ENCODE data around the gene GGA2. TPM values are rescaled to one million over a fixed set of nuclear protein-coding genes. Genes with fewer than 3 reads are reported as not detected.
"Not testable (repeated sequence)": the region's sequence is repeated elsewhere in the genome, so short reads cannot be mapped to it uniquely, and the experiment has no call there.

Gene GGA2
- total RNA-seq, 4 donors from 2014 or later, result 13.8 to 254 (median 54.7) TPM

DNA sequence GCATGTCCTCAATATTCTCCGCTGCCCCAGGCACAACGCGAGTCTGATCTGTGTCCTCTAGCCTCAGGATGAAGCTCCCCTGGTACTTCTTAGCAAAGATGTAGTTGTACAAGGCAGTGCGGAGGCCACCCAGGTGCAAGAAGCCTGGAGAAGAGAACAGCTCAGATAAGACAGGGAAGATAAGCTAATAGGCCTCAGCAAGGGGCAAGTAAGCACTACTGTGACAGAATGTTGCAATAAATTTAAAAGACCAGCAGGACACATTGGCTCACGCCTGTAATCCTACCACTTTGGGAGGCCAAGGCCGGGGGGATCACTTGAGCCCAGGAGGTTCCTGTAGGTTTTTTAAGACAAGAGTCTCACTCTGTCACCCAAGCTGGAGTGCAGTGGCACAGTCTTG is 41.9 kb upstream of the GGA2 start:
- DNase-seq, result no peak
- Histone ChIP-seq H3K9me3 (no peaks in the 10 kb centered on the region), H3K4me3 (no peak overlapping the region), H3K4me1 (peaks cover 0 to 11% (median 0%) of the 10 kb centered on the region in 4 donors), H3K36me3 (peaks cover 0 to 47% (median 0%) of the 10 kb centered on the region in 3 donors), H3K27me3 (no peaks in the 10 kb centered on the region), H3K27ac (no peak overlapping the region)
- TF ChIP-seq CTCF (IDR thresholded peaks at IDR 0.05) (no peak), POLR2A (IDR thresholded peaks at IDR 0.05) (no peak)

DNA sequence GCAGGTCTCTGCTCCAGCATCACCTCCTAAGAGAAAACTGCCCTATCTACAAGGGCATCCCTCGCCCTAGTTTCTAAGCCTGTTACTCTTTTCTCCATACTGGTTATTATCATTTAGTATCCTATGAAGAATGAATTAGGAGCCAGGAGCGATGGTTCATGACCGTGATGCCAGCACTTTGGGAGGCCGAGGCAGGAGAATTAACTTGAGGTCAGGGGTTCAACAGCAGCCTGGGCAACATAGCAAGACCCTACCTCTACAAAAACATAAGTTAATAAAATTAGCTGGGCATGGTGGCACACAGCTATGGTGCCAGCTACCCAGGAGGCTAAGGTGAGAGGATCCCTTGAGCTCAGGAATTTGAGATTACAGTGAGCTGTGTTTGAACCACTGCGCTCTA is 39.6 kb upstream of the GGA2 start:
- no peak for TF ChIP-seq CTCF (IDR thresholded peaks at IDR 0.05)
- no peak for TF ChIP-seq POLR2A (IDR thresholded peaks at IDR 0.05)
- H3K9me3 ChIP-seq, result no peaks in the 10 kb centered on the region
- no peak for DNase-seq
- H3K27me3 ChIP-seq, result no peaks in the 10 kb centered on the region
- H3K4me3 ChIP-seq, result no peak overlapping the region
- H3K27ac ChIP-seq, result no peak overlapping the region
- no peaks in the 10 kb centered on the region for H3K4me1 ChIP-seq
- H3K36me3 ChIP-seq, result peaks cover 0 to 66% (median 0%) of the 10 kb centered on the region in 3 donors

DNA sequence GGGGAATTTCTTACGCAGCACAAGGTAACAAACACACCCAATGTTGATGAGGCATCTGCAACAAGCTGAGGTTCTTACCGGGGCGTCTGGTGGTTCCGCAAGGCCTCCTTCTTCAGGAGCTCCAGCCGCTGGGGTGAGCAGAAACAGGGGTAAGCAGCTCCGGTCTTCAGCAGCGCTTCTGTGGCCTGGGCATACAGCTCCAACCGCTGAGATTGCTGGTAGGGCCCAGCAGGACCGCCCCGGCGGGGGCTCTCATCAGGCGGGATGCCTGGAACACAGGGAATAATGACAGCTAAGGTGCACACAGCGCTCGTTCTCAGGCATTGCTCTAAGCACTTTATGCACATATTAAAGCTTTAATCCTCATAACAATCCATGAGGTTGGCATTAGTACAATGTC is 34.1 kb upstream of the GGA2 start:
- Histone ChIP-seq H3K4me1 (no peaks in the 10 kb centered on the region), H3K9me3 (no peaks in the 10 kb centered on the region), H3K27me3 (no peaks in the 10 kb centered on the region), H3K36me3 (peaks cover 0 to 73% (median 0%) of the 10 kb centered on the region in 3 donors), H3K27ac (no peak overlapping the region), H3K4me3 (no peak overlapping the region)
- TF ChIP-seq CTCF (IDR thresholded peaks at IDR 0.05) (no peak), POLR2A (IDR thresholded peaks at IDR 0.05) (no peak)
- DNase-seq, result no peak

- not testable (repeated sequence) for H3K27me3 ChIP-seq, H3K9me3 ChIP-seq, H3K27ac ChIP-seq, H3K4me3 ChIP-seq, H3K4me1 ChIP-seq, DNase-seq
- peaks cover 0 to 47% (median 0%) of the 10 kb centered on the region in 3 donors for H3K36me3 ChIP-seq
Observed at GRCh38 chr16:23540817-23541178, 30.5 kb upstream of the GGA2 start.

GRCh38 chr16:23539984-23540816 is 29.9 kb upstream of the GGA2 start:
- Histone ChIP-seq H3K27ac (no peak overlapping the region), H3K9me3 (no peaks in the 10 kb centered on the region), H3K4me3 (no peak overlapping the region), H3K4me1 (no peaks in the 10 kb centered on the region), H3K27me3 (no peaks in the 10 kb centered on the region), H3K36me3 (peaks cover 0 to 47% (median 0%) of the 10 kb centered on the region in 3 donors)
- no peak for TF ChIP-seq CTCF (IDR thresholded peaks at IDR 0.05)
- no peak for TF ChIP-seq POLR2A (IDR thresholded peaks at IDR 0.05)
- no peak for DNase-seq

DNA sequence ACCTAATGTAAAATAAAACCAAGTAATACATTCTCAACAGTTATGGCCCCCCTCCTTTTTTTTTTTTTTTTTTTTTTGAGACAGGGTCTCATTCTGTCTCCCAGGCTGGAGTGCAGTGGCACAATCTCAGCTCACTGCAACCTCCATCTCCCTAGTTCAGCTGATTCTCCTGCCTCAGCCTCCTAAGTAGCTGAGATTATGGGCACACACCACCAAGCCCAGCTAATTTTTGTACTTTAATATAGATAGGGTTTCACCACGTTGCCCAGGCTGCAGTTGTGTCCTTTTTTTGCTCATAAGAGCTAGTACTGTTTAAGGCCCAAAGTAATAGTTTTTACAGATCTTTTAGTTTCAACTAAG is 28.6 kb upstream of the GGA2 start:
- no peaks in the 10 kb centered on the region for H3K4me1 ChIP-seq
- TF ChIP-seq CTCF (IDR thresholded peaks at IDR 0.05), result no peak
- no peak for TF ChIP-seq POLR2A (IDR thresholded peaks at IDR 0.05)
- DNase-seq, result no peak
- H3K27ac ChIP-seq, result no peak overlapping the region
- H3K36me3 ChIP-seq, result peaks cover 0 to 47% (median 0%) of the 10 kb centered on the region in 3 donors
- no peaks in the 10 kb centered on the region for H3K27me3 ChIP-seq
- H3K9me3 ChIP-seq, result no peaks in the 10 kb centered on the region
- H3K4me3 ChIP-seq, result no peak overlapping the region
